Tibial nerve (tissue), 4 donors: ENCODE measurements around the gene AP3B1. TPM values are rescaled to one million over a fixed set of nuclear protein-coding genes. Genes with fewer than 3 reads are reported as not detected.

Experiments
- DNase-seq, 2 donors: peaks; one replicate each; pipeline ENCODE4 v3.0.0-alpha.2; 2019; ENCODE audit warnings: low spot score in 2 of 2
- H3K27ac ChIP-seq, 4 donors: fragments of 200-600 bp; sonication (generic) in 3 of 4; one replicate each; pipeline ENCODE4 v1.5.1; 2017 to 2019; ENCODE audit warnings: mild to moderate bottlenecking in 1 of 4
- H3K27me3 ChIP-seq, 2 donors: fragments of 200-600 bp; sonication (generic) in 1 of 2; one replicate each; pipeline versions ENCODE4 v1.5.1 to v1.6.0; 2017 to 2019
- H3K36me3 ChIP-seq, 3 donors: fragments of 200-600 bp; sonication (generic); one replicate each; pipeline ENCODE4 v1.5.1; 2018 to 2019
- H3K4me1 ChIP-seq, 4 donors: fragments of 200-600 bp; sonication (generic) in 3 of 4; one replicate each; pipeline ENCODE4 v1.5.1; 2017 to 2019
- H3K4me3 ChIP-seq, 4 donors: fragments of 200-600 bp; sonication (generic) in 3 of 4; one replicate each; pipeline ENCODE4 v1.5.1; 2017 to 2019; ENCODE audit warnings: mild to moderate bottlenecking in 1 of 4, moderate library complexity in 1 of 4
- H3K9me3 ChIP-seq, 4 donors: fragments of 200-600 bp; sonication (generic) in 3 of 4; one replicate each; pipeline ENCODE4 v1.5.1; 2017 to 2019
- EP300 ChIP-seq, 2 donors: sonication (generic); formaldehyde crosslinking; IDR thresholded peaks; one replicate each; pipeline ENCODE4 v1.6.1; 2017; ENCODE audit warnings: antibody characterized with exemption in 2 of 2, mild to moderate bottlenecking in 1 of 2
- POLR2A ChIP-seq, 2 donors: fragments of 450-650 bp; IDR thresholded peaks; one replicate each; pipeline ENCODE4 v1.6.1; 2017; ENCODE audit warnings: antibody characterized with exemption in 2 of 2, mild to moderate bottlenecking in 2 of 2, moderate library complexity in 2 of 2
- WGBS, 2 donors: methylation state at CpG; one replicate each; pipeline ENCODE4 v1.1.5; 2018; 5-methylcytosine and 5-hydroxymethylcytosine counted together
- total RNA-seq, 4 donors: library from RNA; depleted of rRNA; stranded (reverse); fragments of >200 nt; gene quantifications; one replicate each; pipeline ENCODE4 v1.1.0, GENCODE V29; 2016
- TF ChIP-seq, protein P1 (sequence below), 5 experiments: fragments of 200-600 bp in 3 of 5; fragments of 450-650 bp in 2 of 5; sonication (generic) in 3 of 5; IDR thresholded peaks; one replicate each; pipeline ENCODE4 v1.5.1; 2016 to 2019; ENCODE audit warnings: antibody characterized with exemption in 5 of 5, mild to moderate bottlenecking in 3 of 5, moderate library complexity in 2 of 5

Gene AP3B1
- total RNA-seq, 4 donors from 2014 or later: 23.1 to 51.0 (median 44.2) TPM

DNA sequence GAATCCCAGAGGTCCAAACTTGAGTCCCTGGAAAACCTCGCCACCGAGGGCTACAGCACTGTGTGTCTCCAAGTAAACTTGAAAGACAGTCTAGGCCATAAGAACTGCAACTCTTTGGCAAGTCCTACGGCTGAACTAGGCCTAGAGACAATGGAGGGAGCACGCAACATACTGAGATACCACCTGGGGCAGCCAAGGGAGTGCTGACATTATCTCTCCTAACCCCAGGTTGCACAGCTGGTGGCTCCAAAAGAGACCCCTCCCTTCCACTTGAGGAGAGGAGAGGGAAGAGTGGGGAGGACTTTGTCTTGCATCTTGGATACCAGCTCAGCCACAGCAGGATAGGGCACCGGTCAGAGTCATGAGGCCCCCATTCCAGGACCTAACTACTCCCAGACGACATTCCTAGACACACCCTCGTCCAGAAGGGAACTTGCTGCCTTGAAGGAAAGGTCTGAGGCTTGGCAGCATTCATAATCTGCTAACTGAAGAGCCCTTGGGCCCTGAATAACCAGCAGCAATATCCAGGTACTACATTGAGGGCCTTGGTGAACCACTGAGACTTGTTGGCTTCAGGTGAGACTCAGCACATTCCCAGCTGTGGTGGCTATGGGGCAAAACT lies 42.7 kb downstream of the AP3B1 start:
- H3K9me3 ChIP-seq: no peaks in the 10 kb centered on the region
- no peaks in the 10 kb centered on the region for H3K27me3 ChIP-seq
- H3K27ac ChIP-seq: no peak overlapping the region
- WGBS, 2 donors: 91 to 93% methylated on average over 6 to 7 of the region's 7 CpGs
- H3K36me3 ChIP-seq: peaks cover 0 to 13% (median 0%) of the 10 kb centered on the region in 3 donors
- TF ChIP-seq POLR2A (IDR thresholded peaks at IDR 0.05) (no peak), EP300 (IDR thresholded peaks at IDR 0.05) (no peak)
- TF ChIP-seq, protein P1, sequence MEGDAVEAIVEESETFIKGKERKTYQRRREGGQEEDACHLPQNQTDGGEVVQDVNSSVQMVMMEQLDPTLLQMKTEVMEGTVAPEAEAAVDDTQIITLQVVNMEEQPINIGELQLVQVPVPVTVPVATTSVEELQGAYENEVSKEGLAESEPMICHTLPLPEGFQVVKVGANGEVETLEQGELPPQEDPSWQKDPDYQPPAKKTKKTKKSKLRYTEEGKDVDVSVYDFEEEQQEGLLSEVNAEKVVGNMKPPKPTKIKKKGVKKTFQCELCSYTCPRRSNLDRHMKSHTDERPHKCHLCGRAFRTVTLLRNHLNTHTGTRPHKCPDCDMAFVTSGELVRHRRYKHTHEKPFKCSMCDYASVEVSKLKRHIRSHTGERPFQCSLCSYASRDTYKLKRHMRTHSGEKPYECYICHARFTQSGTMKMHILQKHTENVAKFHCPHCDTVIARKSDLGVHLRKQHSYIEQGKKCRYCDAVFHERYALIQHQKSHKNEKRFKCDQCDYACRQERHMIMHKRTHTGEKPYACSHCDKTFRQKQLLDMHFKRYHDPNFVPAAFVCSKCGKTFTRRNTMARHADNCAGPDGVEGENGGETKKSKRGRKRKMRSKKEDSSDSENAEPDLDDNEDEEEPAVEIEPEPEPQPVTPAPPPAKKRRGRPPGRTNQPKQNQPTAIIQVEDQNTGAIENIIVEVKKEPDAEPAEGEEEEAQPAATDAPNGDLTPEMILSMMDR (IDR thresholded peaks at IDR 0.05): no peak
- no peak for DNase-seq
- no peak overlapping the region for H3K4me3 ChIP-seq
- peaks cover 0 to 18% (median 2%) of the 10 kb centered on the region in 4 donors for H3K4me1 ChIP-seq

DNA sequence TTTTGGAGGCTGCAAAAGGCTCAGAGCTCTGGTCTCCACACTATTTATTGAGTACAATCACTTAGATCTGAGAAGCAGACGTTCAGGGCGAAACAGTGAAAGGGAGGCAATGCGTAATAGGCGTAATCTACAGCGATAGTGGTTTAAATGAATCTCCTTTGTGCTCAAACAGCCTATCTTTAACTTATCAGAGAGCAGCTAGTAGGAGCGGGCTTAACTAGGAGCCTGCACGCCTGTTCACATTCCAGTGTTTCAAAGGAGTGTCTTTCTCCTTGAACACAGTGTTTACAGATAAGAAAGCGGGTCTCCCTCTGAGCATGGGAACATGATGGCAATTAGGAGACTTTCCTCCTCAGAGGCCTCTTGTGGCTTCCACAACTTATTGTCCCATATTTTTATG lies 49.4 kb downstream of the AP3B1 start:
- H3K4me1 ChIP-seq: no peaks in the 10 kb centered on the region
- H3K36me3 ChIP-seq: peaks cover 0 to 5% (median 0%) of the 10 kb centered on the region in 3 donors
- H3K27me3 ChIP-seq: no peaks in the 10 kb centered on the region
- no peaks in the 10 kb centered on the region for H3K9me3 ChIP-seq
- 83 to 88% methylated on average over 8 of the region's 8 CpGs for WGBS, 2 donors
- no peak for DNase-seq
- no peak for TF ChIP-seq EP300 (IDR thresholded peaks at IDR 0.05)
- TF ChIP-seq, protein P1 (IDR thresholded peaks at IDR 0.05): no peak
- H3K4me3 ChIP-seq: no peak overlapping the region
- H3K27ac ChIP-seq: no peak overlapping the region

DNA sequence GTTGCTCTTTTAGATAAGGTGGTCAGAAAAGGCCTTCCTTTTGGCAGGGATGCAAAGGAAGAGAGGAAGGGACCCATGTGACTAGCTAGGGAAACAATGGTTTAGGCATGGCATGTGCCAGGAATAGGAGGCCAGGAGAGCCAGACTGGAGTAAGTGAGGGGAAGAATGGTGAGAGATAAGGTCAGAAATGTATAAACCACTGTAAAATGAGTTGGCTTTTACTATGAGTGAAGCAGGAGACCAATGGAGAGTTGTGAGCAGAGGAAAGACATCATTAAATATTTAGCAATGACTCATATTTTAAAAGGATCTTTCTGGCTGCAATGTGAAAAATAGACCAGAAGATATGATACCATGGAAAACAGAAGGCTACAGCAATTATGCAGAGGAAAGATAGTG lies 50.9 kb downstream of the AP3B1 start:
- no peak for DNase-seq
- Histone ChIP-seq H3K27me3 (no peaks in the 10 kb centered on the region), H3K4me3 (no peak overlapping the region), H3K4me1 (no peaks in the 10 kb centered on the region), H3K27ac (no peak overlapping the region), H3K9me3 (no peaks in the 10 kb centered on the region), H3K36me3 (peaks cover 0 to 13% (median 0%) of the 10 kb centered on the region in 3 donors)
- TF ChIP-seq, protein P1 (IDR thresholded peaks at IDR 0.05): no peak
- TF ChIP-seq EP300 (IDR thresholded peaks at IDR 0.05) (no peak), POLR2A (IDR thresholded peaks at IDR 0.05) (no peak)

DNA sequence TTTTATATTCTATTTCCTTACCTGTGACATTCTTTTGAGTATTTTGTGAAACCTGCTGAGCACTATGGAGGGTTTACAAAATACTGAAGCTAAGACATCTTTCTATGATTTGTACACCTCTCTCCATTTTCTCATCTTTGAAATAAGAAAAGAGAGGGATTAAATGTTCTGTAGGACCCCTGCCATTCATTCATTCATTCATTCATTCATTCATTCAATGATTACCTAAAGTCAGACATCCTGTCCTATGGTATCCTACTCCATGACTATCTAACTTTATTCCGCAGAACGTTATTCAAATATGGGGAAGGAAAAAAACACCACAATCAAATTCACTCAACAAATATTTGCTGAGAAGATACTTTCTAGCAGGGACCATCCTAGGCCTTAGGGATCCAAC lies 51.4 kb downstream of the AP3B1 start:
- WGBS, 2 donors: 98 to 99% methylated on average over 2 of the region's 2 CpGs
- H3K27me3 ChIP-seq: no peaks in the 10 kb centered on the region
- peaks cover 0 to 14% (median 0%) of the 10 kb centered on the region in 3 donors for H3K36me3 ChIP-seq
- TF ChIP-seq, protein P1 (IDR thresholded peaks at IDR 0.05): no peak
- TF ChIP-seq EP300 (IDR thresholded peaks at IDR 0.05) (no peak), POLR2A (IDR thresholded peaks at IDR 0.05) (no peak)
- no peak for DNase-seq
- H3K4me3 ChIP-seq: no peak overlapping the region
- H3K27ac ChIP-seq: no peak overlapping the region
- no peaks in the 10 kb centered on the region for H3K4me1 ChIP-seq
- H3K9me3 ChIP-seq: no peaks in the 10 kb centered on the region

DNA sequence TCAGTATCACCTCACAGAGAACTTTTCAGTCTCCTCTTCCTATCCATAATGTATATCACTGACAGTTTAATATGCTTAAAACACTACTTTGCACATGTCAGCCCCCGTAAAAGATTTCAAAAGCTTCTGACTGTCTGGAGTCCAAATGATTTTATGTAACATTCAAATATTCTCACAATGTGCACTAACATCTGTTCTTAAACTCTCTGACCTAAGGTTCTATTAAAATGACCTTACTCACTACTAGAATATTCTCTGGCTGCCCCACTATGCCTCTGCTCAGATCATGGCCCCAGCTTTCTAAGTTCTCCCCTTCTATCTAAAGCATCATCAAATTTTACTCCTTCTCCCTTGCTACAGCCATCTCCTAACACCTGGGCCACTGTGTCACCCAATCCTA lies 52.5 kb downstream of the AP3B1 start:
- TF ChIP-seq EP300 (IDR thresholded peaks at IDR 0.05) (no peak), POLR2A (IDR thresholded peaks at IDR 0.05) (no peak)
- TF ChIP-seq, protein P1 (IDR thresholded peaks at IDR 0.05): no peak
- Histone ChIP-seq H3K4me1 (no peaks in the 10 kb centered on the region), H3K27me3 (no peaks in the 10 kb centered on the region), H3K27ac (no peak overlapping the region), H3K36me3 (peaks cover 0 to 24% (median 0%) of the 10 kb centered on the region in 3 donors), H3K4me3 (no peak overlapping the region), H3K9me3 (no peaks in the 10 kb centered on the region)
- DNase-seq: no peak
- 87 to 90% methylated on average over 1 of the region's 1 CpG for WGBS, 2 donors
